ENCODE data around the gene HEPHL1.
A peak's percentile ranks its signal among the peaks of the same experiment; 100 is the strongest.

Gene HEPHL1

GRCh38 chr11:94120946-94121345 lies 99.8 kb downstream of the HEPHL1 start:
- H2AFZ ChIP-seq (ENCODE audit: low read depth, low read length) = no peak overlapping the region
- H3K4me1 ChIP-seq (ENCODE audit: insufficient read depth, low read length) = no peaks in the 10 kb centered on the region
- H3K36me3 ChIP-seq (ENCODE audit: insufficient read depth, low read length) = no peaks in the 10 kb centered on the region
- no peak overlapping the region for H3K9ac ChIP-seq (ENCODE audit: low read depth, low read length)
- no peaks in the 10 kb centered on the region for H4K20me1 ChIP-seq (ENCODE audit: insufficient read depth, low read length)
- H3K79me2 ChIP-seq (ENCODE audit: insufficient read depth, low read length) = no peaks in the 10 kb centered on the region
- no peaks in the 10 kb centered on the region for H3K27me3 ChIP-seq (ENCODE audit: insufficient read depth, low read length, poor library complexity)
- DNase-seq = no peak
- no peak overlapping the region for H3K27ac ChIP-seq (ENCODE audit: low read length)
- TF ChIP-seq EZH2 (IDR thresholded peaks at IDR 0.05; ENCODE audit: borderline replicate concordance, low read depth, low read length, severe bottlenecking) (no peak), CTCF (IDR thresholded peaks at IDR 0.05; ENCODE audit: borderline replicate concordance, extremely low read depth, low read length, poor library complexity, severe bottlenecking) (no peak)
- H3K4me3 ChIP-seq (ENCODE audit: low read depth in 1 of 2, low read length in 2 of 2) = no peak overlapping the region
- H3K4me2 ChIP-seq (ENCODE audit: insufficient read depth, low read length) = no peak overlapping the region
- no peak for ATAC-seq (ENCODE audit: insufficient read depth, low read depth)
- H3K9me3 ChIP-seq (ENCODE audit: insufficient read depth, low read length, severe bottlenecking) = no peaks in the 10 kb centered on the region

GRCh38 chr11:94125407-94126115 lies 104.4 kb downstream of the HEPHL1 start:
- no peak overlapping the region for H3K9ac ChIP-seq (ENCODE audit: low read depth, low read length)
- H2AFZ ChIP-seq (ENCODE audit: low read depth, low read length) = no peak overlapping the region
- H3K36me3 ChIP-seq (ENCODE audit: insufficient read depth, low read length) = no peaks in the 10 kb centered on the region; the same call in 1 of the 2 replicates
- H3K27me3 ChIP-seq (ENCODE audit: insufficient read depth, low read length, poor library complexity) = no peaks in the 10 kb centered on the region
- peaks cover 31% of the 10 kb centered on the region for H3K79me2 ChIP-seq (ENCODE audit: insufficient read depth, low read length)
- no peaks in the 10 kb centered on the region for H3K9me3 ChIP-seq (ENCODE audit: insufficient read depth, low read length, severe bottlenecking)
- peaks cover 31% of the 10 kb centered on the region for H3K4me1 ChIP-seq (ENCODE audit: insufficient read depth, low read length)
- ATAC-seq (ENCODE audit: insufficient read depth, low read depth) = no peak
- no peak overlapping the region for H3K4me3 ChIP-seq (ENCODE audit: low read depth in 1 of 2, low read length in 2 of 2)
- H4K20me1 ChIP-seq (ENCODE audit: insufficient read depth, low read length) = peaks cover 3% of the 10 kb centered on the region; the same call in 1 of the 2 replicates
- no peak for DNase-seq
- no peak overlapping the region for H3K4me2 ChIP-seq (ENCODE audit: insufficient read depth, low read length)
- TF ChIP-seq CTCF (IDR thresholded peaks at IDR 0.05; ENCODE audit: borderline replicate concordance, extremely low read depth, low read length, poor library complexity, severe bottlenecking) (no peak), EZH2 (IDR thresholded peaks at IDR 0.05; ENCODE audit: borderline replicate concordance, low read depth, low read length, severe bottlenecking) (no peak)
- H3K27ac ChIP-seq (ENCODE audit: low read length) = no peak overlapping the region

- no peaks in the 10 kb centered on the region for H3K9me3 ChIP-seq (ENCODE audit: insufficient read depth, low read length, severe bottlenecking)
- no peaks in the 10 kb centered on the region; the same call in 1 of the 2 replicates for H3K36me3 ChIP-seq (ENCODE audit: insufficient read depth, low read length)
- H3K79me2 ChIP-seq (ENCODE audit: insufficient read depth, low read length) = peaks cover 51% of the 10 kb centered on the region
- peak overlapping the region; percentile 83 for H3K9ac ChIP-seq (ENCODE audit: low read depth, low read length)
- TF ChIP-seq CTCF (IDR thresholded peaks at IDR 0.05; ENCODE audit: borderline replicate concordance, extremely low read depth, low read length, poor library complexity, severe bottlenecking) = no peak
- no peak for TF ChIP-seq EZH2 (IDR thresholded peaks at IDR 0.05; ENCODE audit: borderline replicate concordance, low read depth, low read length, severe bottlenecking)
- H3K4me2 ChIP-seq (ENCODE audit: insufficient read depth, low read length) = peak overlapping the region; percentile 85
- no peak for DNase-seq
- H4K20me1 ChIP-seq (ENCODE audit: insufficient read depth, low read length) = peaks cover 21% of the 10 kb centered on the region; the same call in 1 of the 2 replicates
- no peak for ATAC-seq (ENCODE audit: insufficient read depth, low read depth)
- H3K4me3 ChIP-seq (ENCODE audit: low read depth in 1 of 2, low read length in 2 of 2) = peak overlapping the region; percentile 78 to 86; a peak in 3 of 4 replicates
- peaks cover 48% of the 10 kb centered on the region for H3K4me1 ChIP-seq (ENCODE audit: insufficient read depth, low read length)
- no peaks in the 10 kb centered on the region for H3K27me3 ChIP-seq (ENCODE audit: insufficient read depth, low read length, poor library complexity)
- peak overlapping the region; percentile 83 for H3K27ac ChIP-seq (ENCODE audit: low read length)
- peak overlapping the region; percentile 91 for H2AFZ ChIP-seq (ENCODE audit: low read depth, low read length)
Measured at GRCh38 chr11:94127638-94128037, 106.5 kb downstream of the HEPHL1 start.
